Activated T-helper 17 cell treated with anti-CD3 and anti-CD28 coated beads, Interleukin-2, amount 50 U/mL, for 72 hours (primary cell): ENCODE measurements around the gene SORCS3. TPM values are rescaled to one million over a fixed set of nuclear protein-coding genes. Genes with fewer than 3 reads are reported as not detected.

Experiments used
- ATAC-seq: fragments of 150-1000 bp; cut with Tn5 transposase; replicated peaks from 2 replicates; pipeline ENCODE4 v1.10.0; 2021; ENCODE audit warnings: mild to moderate bottlenecking, moderate library complexity
- H3K27ac Mint-ChIP-seq: one replicate; pipeline ENCODE4 v1.8.0; 2022; ENCODE audit warnings: mixed read lengths
- H3K27me3 Mint-ChIP-seq: one replicate; pipeline ENCODE4 v1.8.0; 2022; ENCODE audit warnings: mixed read lengths
- H3K36me3 Mint-ChIP-seq: one replicate; pipeline ENCODE4 v1.8.0; 2022; ENCODE audit warnings: low read depth, mild to moderate bottlenecking, mixed read lengths
- H3K4me1 Mint-ChIP-seq: one replicate; pipeline ENCODE4 v1.8.0; 2022; ENCODE audit warnings: mixed read lengths
- H3K4me3 Mint-ChIP-seq: one replicate; pipeline ENCODE4 v1.8.0; 2022; ENCODE audit warnings: mild to moderate bottlenecking, mixed read lengths
- H3K9me3 Mint-ChIP-seq: one replicate; pipeline ENCODE4 v1.8.0; 2022; ENCODE audit warnings: mixed read lengths
- total RNA-seq, 2 donors: library from RNA; stranded (reverse); gene quantifications; one replicate each; pipeline ENCODE4 v1.2.3, GENCODE V29; 2022

The SORCS3 gene
- total RNA-seq, 2 donors from 2014 or later, result not detected

GRCh38 chr10:105071980-105072379, 430.9 kb downstream of the SORCS3 start:
- no peaks in the 10 kb centered on the region for H3K4me1 Mint-ChIP-seq
- H3K27me3 Mint-ChIP-seq, result peaks cover 5% of the 10 kb centered on the region
- H3K9me3 Mint-ChIP-seq, result no peaks in the 10 kb centered on the region
- H3K36me3 Mint-ChIP-seq, result no peaks in the 10 kb centered on the region
- ATAC-seq, result no peak
- no peak overlapping the region for H3K4me3 Mint-ChIP-seq
- no peak overlapping the region for H3K27ac Mint-ChIP-seq

GRCh38 chr10:105073999-105074398, 432.9 kb downstream of the SORCS3 start:
- H3K27me3 Mint-ChIP-seq, result peaks cover 5% of the 10 kb centered on the region
- no peak overlapping the region for H3K4me3 Mint-ChIP-seq
- no peaks in the 10 kb centered on the region for H3K36me3 Mint-ChIP-seq
- H3K27ac Mint-ChIP-seq, result no peak overlapping the region
- H3K4me1 Mint-ChIP-seq, result no peaks in the 10 kb centered on the region
- H3K9me3 Mint-ChIP-seq, result no peaks in the 10 kb centered on the region
- ATAC-seq, result no peak

- Mint-ChIP-seq H3K27me3 (peaks cover 1% of the 10 kb centered on the region), H3K27ac (no peak overlapping the region), H3K4me3 (no peak overlapping the region), H3K4me1 (no peaks in the 10 kb centered on the region), H3K9me3 (no peaks in the 10 kb centered on the region), H3K36me3 (no peaks in the 10 kb centered on the region)
- ATAC-seq, result peak; percentile 37
Measured at GRCh38 chr10:105075031-105075430, 433.9 kb downstream of the SORCS3 start.

- Mint-ChIP-seq H3K4me1 (no peaks in the 10 kb centered on the region), H3K27ac (no peak overlapping the region), H3K27me3 (peaks cover 8% of the 10 kb centered on the region), H3K4me3 (no peak overlapping the region), H3K36me3 (no peaks in the 10 kb centered on the region), H3K9me3 (peaks cover 8% of the 10 kb centered on the region)
- ATAC-seq, result no peak
Measured at GRCh38 chr10:105085980-105086379, 444.9 kb downstream of the SORCS3 start.

- no peak for ATAC-seq
- no peaks in the 10 kb centered on the region for H3K27me3 Mint-ChIP-seq
- no peak overlapping the region for H3K4me3 Mint-ChIP-seq
Measured at GRCh38 chr10:105094048-105094447, 453.0 kb downstream of the SORCS3 start.

GRCh38 chr10:105096316-105096715, 455.2 kb downstream of the SORCS3 start:
- H3K36me3 Mint-ChIP-seq, result no peaks in the 10 kb centered on the region

More at GRCh38 chr10:105094048-105094447, 453.0 kb downstream of the SORCS3 start:
- H3K27ac Mint-ChIP-seq, result no peak overlapping the region
- H3K4me1 Mint-ChIP-seq, result no peaks in the 10 kb centered on the region
- H3K36me3 Mint-ChIP-seq, result no peaks in the 10 kb centered on the region
- peaks cover 2% of the 10 kb centered on the region for H3K9me3 Mint-ChIP-seq

GRCh38 chr10:105102977-105103376, 461.9 kb downstream of the SORCS3 start:
- Mint-ChIP-seq H3K9me3 (no peaks in the 10 kb centered on the region), H3K36me3 (no peaks in the 10 kb centered on the region), H3K27ac (no peak overlapping the region), H3K4me1 (no peaks in the 10 kb centered on the region), H3K27me3 (no peaks in the 10 kb centered on the region), H3K4me3 (no peak overlapping the region)
- no peak for ATAC-seq

More at GRCh38 chr10:105096316-105096715, 455.2 kb downstream of the SORCS3 start:
- no peaks in the 10 kb centered on the region for H3K9me3 Mint-ChIP-seq
- H3K27me3 Mint-ChIP-seq, result no peaks in the 10 kb centered on the region
- no peaks in the 10 kb centered on the region for H3K4me1 Mint-ChIP-seq
- no peak overlapping the region for H3K4me3 Mint-ChIP-seq
- no peak for ATAC-seq
- H3K27ac Mint-ChIP-seq, result no peak overlapping the region

GRCh38 chr10:105104297-105104696, 463.2 kb downstream of the SORCS3 start:
- H3K27me3 Mint-ChIP-seq, result no peaks in the 10 kb centered on the region
- H3K9me3 Mint-ChIP-seq, result no peaks in the 10 kb centered on the region
- no peaks in the 10 kb centered on the region for H3K36me3 Mint-ChIP-seq
- no peak overlapping the region for H3K4me3 Mint-ChIP-seq
- no peak overlapping the region for H3K27ac Mint-ChIP-seq
- H3K4me1 Mint-ChIP-seq, result no peaks in the 10 kb centered on the region
- ATAC-seq, result no peak

GRCh38 chr10:105109164-105109563, 468.1 kb downstream of the SORCS3 start:
- no peaks in the 10 kb centered on the region for H3K36me3 Mint-ChIP-seq
- H3K27ac Mint-ChIP-seq, result no peak overlapping the region
- H3K4me3 Mint-ChIP-seq, result no peak overlapping the region
- H3K4me1 Mint-ChIP-seq, result no peaks in the 10 kb centered on the region
- peaks cover 5% of the 10 kb centered on the region for H3K27me3 Mint-ChIP-seq
- no peak for ATAC-seq
- H3K9me3 Mint-ChIP-seq, result no peaks in the 10 kb centered on the region

GRCh38 chr10:105112862-105113261, 471.8 kb downstream of the SORCS3 start:
- H3K4me1 Mint-ChIP-seq, result no peaks in the 10 kb centered on the region
- H3K9me3 Mint-ChIP-seq, result no peaks in the 10 kb centered on the region
- H3K4me3 Mint-ChIP-seq, result no peak overlapping the region
- H3K27me3 Mint-ChIP-seq, result peaks cover 5% of the 10 kb centered on the region
- H3K27ac Mint-ChIP-seq, result no peak overlapping the region
- ATAC-seq, result no peak
- H3K36me3 Mint-ChIP-seq, result no peaks in the 10 kb centered on the region

GRCh38 chr10:105113666-105114065, 472.6 kb downstream of the SORCS3 start:
- H3K27me3 Mint-ChIP-seq, result peaks cover 5% of the 10 kb centered on the region
- H3K4me1 Mint-ChIP-seq, result no peaks in the 10 kb centered on the region
- no peak for ATAC-seq
- H3K9me3 Mint-ChIP-seq, result peaks cover 3% of the 10 kb centered on the region
- H3K27ac Mint-ChIP-seq, result no peak overlapping the region
- H3K4me3 Mint-ChIP-seq, result no peak overlapping the region
- H3K36me3 Mint-ChIP-seq, result no peaks in the 10 kb centered on the region

- Mint-ChIP-seq H3K27me3 (no peaks in the 10 kb centered on the region), H3K4me3 (no peak overlapping the region), H3K9me3 (peaks cover 4% of the 10 kb centered on the region), H3K4me1 (no peaks in the 10 kb centered on the region), H3K36me3 (no peaks in the 10 kb centered on the region), H3K27ac (no peak overlapping the region)
- no peak for ATAC-seq
Measured at GRCh38 chr10:105121743-105122142, 480.7 kb downstream of the SORCS3 start.

- peaks cover 2% of the 10 kb centered on the region for H3K27me3 Mint-ChIP-seq
- H3K36me3 Mint-ChIP-seq, result no peaks in the 10 kb centered on the region
- no peak overlapping the region for H3K4me3 Mint-ChIP-seq
- H3K27ac Mint-ChIP-seq, result no peak overlapping the region
- no peak for ATAC-seq
- no peaks in the 10 kb centered on the region for H3K9me3 Mint-ChIP-seq
- no peaks in the 10 kb centered on the region for H3K4me1 Mint-ChIP-seq
Measured at GRCh38 chr10:105128111-105128510, 487.0 kb downstream of the SORCS3 start.

- ATAC-seq, result no peak
- no peaks in the 10 kb centered on the region for H3K9me3 Mint-ChIP-seq
- H3K4me1 Mint-ChIP-seq, result no peaks in the 10 kb centered on the region
- H3K27me3 Mint-ChIP-seq, result no peaks in the 10 kb centered on the region
- H3K27ac Mint-ChIP-seq, result no peak overlapping the region
- H3K36me3 Mint-ChIP-seq, result no peaks in the 10 kb centered on the region
- H3K4me3 Mint-ChIP-seq, result no peak overlapping the region
Measured at GRCh38 chr10:105138358-105138757, 497.3 kb downstream of the SORCS3 start.

GRCh38 chr10:105139363-105139896, 498.3 kb downstream of the SORCS3 start:
- Mint-ChIP-seq H3K36me3 (no peaks in the 10 kb centered on the region), H3K27me3 (no peaks in the 10 kb centered on the region), H3K4me1 (no peaks in the 10 kb centered on the region), H3K9me3 (no peaks in the 10 kb centered on the region), H3K27ac (no peak overlapping the region), H3K4me3 (no peak overlapping the region)
- ATAC-seq, result no peak

GRCh38 chr10:105140600-105140999, 499.5 kb downstream of the SORCS3 start:
- Mint-ChIP-seq H3K4me3 (no peak overlapping the region), H3K4me1 (no peaks in the 10 kb centered on the region), H3K9me3 (no peaks in the 10 kb centered on the region), H3K36me3 (no peaks in the 10 kb centered on the region), H3K27me3 (no peaks in the 10 kb centered on the region), H3K27ac (no peak overlapping the region)
- no peak for ATAC-seq
